Measurements from ENCODE around the gene CTSF.
A peak's percentile ranks its signal among the peaks of the same experiment; 100 is the strongest.
"Not testable (repeated sequence)": the region's sequence is repeated elsewhere in the genome, so short reads cannot be mapped to it uniquely, and the experiment has no call there.

The CTSF gene

DNA sequence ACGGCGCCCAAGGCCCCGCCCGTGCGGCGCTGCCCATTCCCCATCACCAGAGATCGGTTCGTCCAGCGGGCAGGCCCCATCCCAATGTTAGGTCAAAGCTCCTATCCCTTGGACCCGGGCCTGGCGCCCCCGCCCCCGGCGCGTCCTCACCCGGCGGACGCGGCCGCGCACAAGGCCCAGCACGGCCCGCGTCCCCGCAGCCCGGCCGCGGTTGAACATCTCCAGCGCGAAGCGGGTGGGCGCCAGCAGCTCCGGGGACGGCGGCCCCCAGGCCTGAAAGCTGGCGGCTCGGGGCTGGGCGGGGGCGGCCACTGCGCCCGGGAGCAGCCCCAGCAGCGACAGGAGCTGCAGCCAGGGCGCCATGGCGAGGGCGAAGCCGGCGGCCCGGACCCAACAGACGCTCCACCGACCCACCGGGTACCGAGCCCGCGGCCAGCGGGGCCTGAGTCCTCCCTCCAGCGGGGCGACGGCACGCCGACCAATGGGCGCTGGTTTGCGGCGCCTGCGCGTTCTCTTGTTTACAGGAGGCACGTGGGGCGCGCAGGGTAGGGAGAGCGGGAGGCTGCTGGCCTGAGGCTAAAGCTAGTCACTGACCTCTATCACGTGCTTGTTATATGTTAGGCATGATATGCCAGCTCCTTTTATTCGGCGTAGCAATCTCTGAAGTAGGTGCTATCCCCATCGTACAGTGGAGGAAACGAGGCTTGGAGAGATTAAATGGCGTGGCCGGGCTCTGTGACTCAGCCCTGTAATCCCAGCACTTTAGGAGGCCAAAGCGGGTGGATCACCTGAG lies at the start of gene CTSF:
Gene CTSF (minus strand): TSS at position 483 of the 793 bp plus-strand sequence. CDS start 120 bp downstream, at position 363.
- peak within 1 kb of the TSS; percentile 78 for H3K4me3 ChIP-seq (ENCODE audit: low read depth, low read length)
- H3K27ac ChIP-seq (ENCODE audit: low read depth, low read length) = no peak within 1 kb of the TSS
- H2AFZ ChIP-seq (ENCODE audit: low read length, unreplicated experiment) = peak within 1 kb of the TSS; percentile 78

GRCh38 chr11:66617155-66617834 lies 48.9 kb upstream of the CTSF start:
- Histone ChIP-seq H3K79me2 (ENCODE audit: control insufficient read depth, insufficient read depth, low read length, unreplicated experiment) (peaks cover 64% of the 10 kb centered on the region), H3K27ac (ENCODE audit: low read depth, low read length) (peak overlapping the region; percentile 81), H3K4me3 (ENCODE audit: low read depth, low read length) (peak overlapping the region; percentile 97), H3K27me3 (ENCODE audit: insufficient read depth, low read length) (no peaks in the 10 kb centered on the region), H3K36me3 (ENCODE audit: insufficient read depth, low read length) (peaks cover 11% of the 10 kb centered on the region; the same call in 1 of the 2 replicates), H2AFZ (ENCODE audit: low read length, unreplicated experiment) (no peak overlapping the region), H3K4me1 (ENCODE audit: control insufficient read depth, insufficient read depth, low read length, unreplicated experiment) (peaks cover 11% of the 10 kb centered on the region)

More for the DNA sequence above, at the start of gene CTSF:
- H3K4me1 ChIP-seq (ENCODE audit: control insufficient read depth, insufficient read depth, low read length, unreplicated experiment) = no peaks in the 10 kb centered on the region
- H3K27me3 ChIP-seq (ENCODE audit: insufficient read depth, low read length) = no peaks in the 10 kb centered on the region
- H3K79me2 ChIP-seq (ENCODE audit: control insufficient read depth, insufficient read depth, low read length, unreplicated experiment) = no peaks in the 10 kb centered on the region
- no peaks in the 10 kb centered on the region for H3K36me3 ChIP-seq (ENCODE audit: insufficient read depth, low read length)

GRCh38 chr11:66616379-66617154 lies 48.2 kb upstream of the CTSF start, which contains the start of gene RBM14:
Gene RBM14, plus strand, starts transcription at chr11:66616630. Its CDS starts 91 bp downstream, at chr11:66616721.
- Histone ChIP-seq H3K27ac (ENCODE audit: low read depth, low read length) (peak within 1 kb of the TSS; percentile 81), H2AFZ (ENCODE audit: low read length, unreplicated experiment) (peak within 1 kb of the TSS; percentile 62), H3K4me3 (ENCODE audit: low read depth, low read length) (peak within 1 kb of the TSS; percentile 97), H3K4me1 (ENCODE audit: control insufficient read depth, insufficient read depth, low read length, unreplicated experiment) (peaks cover 11% of the 10 kb centered on the region), H3K79me2 (ENCODE audit: control insufficient read depth, insufficient read depth, low read length, unreplicated experiment) (peaks cover 57% of the 10 kb centered on the region), H3K36me3 (ENCODE audit: insufficient read depth, low read length) (peaks cover 11% of the 10 kb centered on the region; the same call in 1 of the 2 replicates), H3K27me3 (ENCODE audit: insufficient read depth, low read length) (no peaks in the 10 kb centered on the region)

DNA sequence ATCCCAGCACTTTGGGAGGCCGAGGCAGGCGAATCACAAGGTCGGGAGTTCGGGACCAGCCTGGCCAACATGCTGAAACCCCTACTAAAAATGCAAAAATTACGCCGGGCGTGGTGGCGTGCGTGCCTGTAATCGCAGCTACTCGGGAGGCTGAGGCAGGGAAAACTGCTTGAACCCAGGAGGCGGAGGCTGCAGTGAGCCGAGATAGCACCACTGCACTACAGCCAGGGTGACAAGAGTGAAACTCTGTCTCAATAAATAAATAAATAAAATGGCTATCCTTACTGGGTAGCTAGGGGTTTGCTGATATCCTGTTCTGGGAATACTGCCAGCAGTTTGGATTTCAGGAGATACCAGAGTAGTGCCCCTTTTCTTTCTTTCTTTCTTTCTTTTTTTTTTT lies 45.7 kb upstream of the CTSF start:
- Histone ChIP-seq H3K27me3 (ENCODE audit: insufficient read depth, low read length) (no peaks in the 10 kb centered on the region), H2AFZ (ENCODE audit: low read length, unreplicated experiment) (no peak overlapping the region), H3K36me3 (ENCODE audit: insufficient read depth, low read length) (peaks cover 11% of the 10 kb centered on the region; the same call in 1 of the 2 replicates), H3K27ac (ENCODE audit: low read depth, low read length) (no peak overlapping the region), H3K79me2 (ENCODE audit: control insufficient read depth, insufficient read depth, low read length, unreplicated experiment) (peaks cover 34% of the 10 kb centered on the region), H3K4me1 (ENCODE audit: control insufficient read depth, insufficient read depth, low read length, unreplicated experiment) (peaks cover 4% of the 10 kb centered on the region), H3K4me3 (ENCODE audit: low read depth, low read length) (no peak overlapping the region)

DNA sequence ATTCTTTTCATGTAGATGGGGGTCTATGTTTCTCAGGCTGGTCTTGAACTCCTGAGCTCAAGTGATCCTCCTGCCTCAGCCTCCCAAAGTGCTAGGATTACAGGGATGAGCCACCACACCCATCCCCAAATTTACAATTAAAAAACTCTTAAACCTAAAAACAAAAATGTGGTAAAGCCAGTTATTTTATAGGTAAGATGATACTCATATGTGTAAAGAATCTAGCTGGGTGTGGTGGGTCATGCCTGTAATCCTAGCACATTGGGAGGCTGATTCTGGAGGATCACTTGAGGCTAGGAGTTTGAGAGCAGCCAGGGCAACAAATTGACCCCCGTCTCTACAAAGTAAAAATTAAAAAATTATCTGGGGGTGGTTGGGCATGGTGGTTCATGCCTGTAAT lies 44.1 kb upstream of the CTSF start:
- Histone ChIP-seq H3K27ac (ENCODE audit: low read depth, low read length) (no peak overlapping the region), H2AFZ (ENCODE audit: low read length, unreplicated experiment) (no peak overlapping the region), H3K79me2 (ENCODE audit: control insufficient read depth, insufficient read depth, low read length, unreplicated experiment) (peaks cover 18% of the 10 kb centered on the region), H3K27me3 (ENCODE audit: insufficient read depth, low read length) (no peaks in the 10 kb centered on the region), H3K36me3 (ENCODE audit: insufficient read depth, low read length) (peaks cover 2% of the 10 kb centered on the region; the same call in 1 of the 2 replicates), H3K4me3 (ENCODE audit: low read depth, low read length) (no peak overlapping the region), H3K4me1 (ENCODE audit: control insufficient read depth, insufficient read depth, low read length, unreplicated experiment) (peaks cover 11% of the 10 kb centered on the region)

DNA sequence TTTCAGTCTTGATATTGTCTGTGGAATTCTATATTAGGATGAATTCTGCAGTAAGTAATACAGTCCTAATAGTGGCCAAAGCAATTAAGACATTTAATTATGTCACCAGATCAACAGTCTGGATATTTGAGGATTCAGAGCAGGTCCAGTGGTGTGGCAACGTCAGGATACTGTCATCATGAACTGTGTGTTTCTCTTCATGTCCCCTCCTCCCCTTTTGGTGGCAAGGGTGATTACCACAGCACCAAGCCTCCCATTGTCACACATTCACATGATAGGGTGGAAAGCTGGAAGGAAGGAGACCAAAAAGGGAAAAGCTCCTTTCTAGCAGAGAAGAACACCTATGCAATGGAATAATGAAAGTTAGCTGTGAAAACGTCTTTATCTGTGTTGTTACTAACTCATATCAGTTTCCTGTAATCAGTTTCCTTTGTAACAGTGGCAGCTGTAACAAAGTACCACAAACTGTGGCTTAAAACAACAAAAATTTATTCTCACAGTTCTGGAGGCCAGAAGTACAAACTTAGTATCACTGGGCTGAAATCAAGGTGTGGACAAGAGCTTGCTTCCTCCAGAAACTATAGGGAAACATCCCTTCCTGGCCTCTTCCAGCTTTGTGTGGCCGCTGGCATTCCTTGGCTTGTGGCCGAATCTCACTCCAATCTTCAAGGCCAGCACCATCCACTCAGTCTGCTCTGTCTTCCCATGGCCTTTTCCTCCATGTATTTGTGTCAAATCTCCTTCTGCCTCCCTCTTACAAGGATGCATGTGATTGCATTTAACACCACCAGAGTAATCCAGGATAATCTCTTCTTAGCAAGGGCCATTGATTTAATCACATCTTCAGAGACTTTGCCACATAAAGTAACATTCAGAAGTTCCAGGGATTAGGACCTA lies 41.6 kb upstream of the CTSF start:
- Histone ChIP-seq H3K4me1 (ENCODE audit: control insufficient read depth, insufficient read depth, low read length, unreplicated experiment) (peaks cover 19% of the 10 kb centered on the region), H3K36me3 (ENCODE audit: insufficient read depth, low read length) (0 out of 2 replicates have a peak, but pooled peaks cover 3% of the 10 kb centered on the region), H3K27ac (ENCODE audit: low read depth, low read length) (no peak overlapping the region), H3K79me2 (ENCODE audit: control insufficient read depth, insufficient read depth, low read length, unreplicated experiment) (no peaks in the 10 kb centered on the region), H3K27me3 (ENCODE audit: insufficient read depth, low read length) (no peaks in the 10 kb centered on the region), H3K4me3 (ENCODE audit: low read depth, low read length) (no peak overlapping the region), H2AFZ (ENCODE audit: low read length, unreplicated experiment) (no peak overlapping the region)

DNA sequence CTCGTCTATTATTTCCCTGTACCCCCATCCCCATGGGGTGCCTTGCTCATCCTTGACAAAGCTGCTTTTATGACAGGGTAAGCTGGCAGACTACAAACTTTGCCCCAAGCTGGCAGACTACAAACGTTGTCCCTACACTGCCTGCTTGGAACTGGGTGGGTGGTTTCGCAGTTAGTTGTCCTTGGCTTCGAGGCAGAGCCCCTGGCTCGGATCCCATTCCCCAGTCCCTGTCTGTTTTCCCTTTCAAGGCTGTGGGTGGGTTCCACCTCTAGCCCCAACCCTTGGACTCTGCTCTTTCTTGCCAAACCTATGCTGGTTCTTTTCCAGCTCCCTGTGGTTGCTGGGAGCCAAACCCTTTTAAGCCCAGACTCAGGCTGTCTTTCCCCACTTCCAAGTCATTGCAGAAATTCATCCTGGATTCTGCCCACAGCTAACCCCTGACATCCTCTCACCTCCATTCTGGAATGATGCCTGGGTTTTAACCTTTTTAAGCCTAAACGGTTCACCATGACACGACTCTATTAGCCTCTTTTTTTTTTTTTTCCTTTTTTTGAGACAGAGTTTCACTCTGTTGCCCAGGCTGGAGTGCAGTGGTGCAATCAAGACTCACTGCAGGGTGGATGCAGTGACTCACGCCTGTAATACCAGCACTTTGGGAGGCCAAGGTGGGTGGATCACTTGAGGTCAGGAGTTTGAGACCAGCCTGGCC lies 38.9 kb upstream of the CTSF start:
- Histone ChIP-seq H3K27me3 (ENCODE audit: insufficient read depth, low read length) (no peaks in the 10 kb centered on the region), H3K79me2 (ENCODE audit: control insufficient read depth, insufficient read depth, low read length, unreplicated experiment) (no peaks in the 10 kb centered on the region), H3K27ac (ENCODE audit: low read depth, low read length) (peak overlapping the region; percentile 78), H2AFZ (ENCODE audit: low read length, unreplicated experiment) (no peak overlapping the region), H3K4me3 (ENCODE audit: low read depth, low read length) (peak overlapping the region; percentile 29; the same call in 1 of the 2 replicates), H3K36me3 (ENCODE audit: insufficient read depth, low read length) (0 out of 2 replicates have a peak, but pooled peaks cover 3% of the 10 kb centered on the region), H3K4me1 (ENCODE audit: control insufficient read depth, insufficient read depth, low read length, unreplicated experiment) (peaks cover 23% of the 10 kb centered on the region)

- Histone ChIP-seq H3K27ac (ENCODE audit: low read depth, low read length) (peak overlapping the region; percentile 78), H3K4me1 (ENCODE audit: control insufficient read depth, insufficient read depth, low read length, unreplicated experiment) (peaks cover 30% of the 10 kb centered on the region)
- H3K36me3 ChIP-seq (ENCODE audit: insufficient read depth, low read length); H2AFZ ChIP-seq (ENCODE audit: low read length, unreplicated experiment); H3K4me3 ChIP-seq (ENCODE audit: low read depth, low read length); H3K79me2 ChIP-seq (ENCODE audit: control insufficient read depth, insufficient read depth, low read length, unreplicated experiment); H3K27me3 ChIP-seq (ENCODE audit: insufficient read depth, low read length): not testable (repeated sequence)
Measured at GRCh38 chr11:66606608-66607007, 38.2 kb upstream of the CTSF start.

GRCh38 chr11:66604155-66604554 lies 35.7 kb upstream of the CTSF start:
- Histone ChIP-seq H3K27ac (ENCODE audit: low read depth, low read length) (no peak overlapping the region), H3K27me3 (ENCODE audit: insufficient read depth, low read length) (no peaks in the 10 kb centered on the region), H2AFZ (ENCODE audit: low read length, unreplicated experiment) (no peak overlapping the region), H3K4me1 (ENCODE audit: control insufficient read depth, insufficient read depth, low read length, unreplicated experiment) (peaks cover 47% of the 10 kb centered on the region), H3K4me3 (ENCODE audit: low read depth, low read length) (no peak overlapping the region), H3K79me2 (ENCODE audit: control insufficient read depth, insufficient read depth, low read length, unreplicated experiment) (no peaks in the 10 kb centered on the region), H3K36me3 (ENCODE audit: insufficient read depth, low read length) (peaks cover 8% of the 10 kb centered on the region; the same call in 1 of the 2 replicates)
